Measurements from ENCODE around the gene PCNX2. TPM values are rescaled to one million over a fixed set of nuclear protein-coding genes. Genes with fewer than 3 reads are reported as not detected.

PCNX2 gene
- total RNA-seq, 6 experiments from 2014 or later = 9.9 to 15.6 (median 13.5) TPM

DNA sequence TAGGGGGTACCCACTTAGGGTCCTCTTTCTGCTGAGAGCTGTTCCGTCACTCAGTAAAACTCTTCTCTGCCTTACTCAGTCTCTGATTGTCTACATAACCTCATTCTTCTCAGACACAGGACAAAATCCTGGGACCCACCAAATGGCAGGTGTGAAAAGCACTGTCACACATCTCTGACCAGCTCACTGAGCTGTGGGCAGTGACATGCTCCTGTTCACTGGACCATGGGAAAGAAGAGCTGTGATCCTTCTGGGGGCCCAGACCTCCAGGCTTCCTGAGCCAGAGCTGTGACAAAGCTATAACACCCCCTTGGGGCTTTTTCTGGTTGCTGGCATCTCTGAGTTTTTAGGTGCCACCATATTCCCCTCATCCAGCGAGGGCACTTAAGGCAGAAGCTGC is 229.4 kb downstream of the PCNX2 start:
- H3K9me3 Mint-ChIP-seq = no peaks in the 10 kb centered on the region
- no peak overlapping the region for H3K4me3 Mint-ChIP-seq
- no peak for DNase-seq
- H3K27ac Mint-ChIP-seq = no peak overlapping the region
- no peaks in the 10 kb centered on the region; the same call in 1 of the 2 replicates for H3K27me3 Mint-ChIP-seq (ENCODE audit: insufficient read depth)
- H3K36me3 Mint-ChIP-seq (ENCODE audit: low read depth) = peaks cover 18% of the 10 kb centered on the region; the same call in 1 of the 2 replicates
- TF ChIP-seq, protein P1, sequence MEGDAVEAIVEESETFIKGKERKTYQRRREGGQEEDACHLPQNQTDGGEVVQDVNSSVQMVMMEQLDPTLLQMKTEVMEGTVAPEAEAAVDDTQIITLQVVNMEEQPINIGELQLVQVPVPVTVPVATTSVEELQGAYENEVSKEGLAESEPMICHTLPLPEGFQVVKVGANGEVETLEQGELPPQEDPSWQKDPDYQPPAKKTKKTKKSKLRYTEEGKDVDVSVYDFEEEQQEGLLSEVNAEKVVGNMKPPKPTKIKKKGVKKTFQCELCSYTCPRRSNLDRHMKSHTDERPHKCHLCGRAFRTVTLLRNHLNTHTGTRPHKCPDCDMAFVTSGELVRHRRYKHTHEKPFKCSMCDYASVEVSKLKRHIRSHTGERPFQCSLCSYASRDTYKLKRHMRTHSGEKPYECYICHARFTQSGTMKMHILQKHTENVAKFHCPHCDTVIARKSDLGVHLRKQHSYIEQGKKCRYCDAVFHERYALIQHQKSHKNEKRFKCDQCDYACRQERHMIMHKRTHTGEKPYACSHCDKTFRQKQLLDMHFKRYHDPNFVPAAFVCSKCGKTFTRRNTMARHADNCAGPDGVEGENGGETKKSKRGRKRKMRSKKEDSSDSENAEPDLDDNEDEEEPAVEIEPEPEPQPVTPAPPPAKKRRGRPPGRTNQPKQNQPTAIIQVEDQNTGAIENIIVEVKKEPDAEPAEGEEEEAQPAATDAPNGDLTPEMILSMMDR (IDR thresholded peaks at IDR 0.05) = no peak
- H3K4me1 Mint-ChIP-seq (ENCODE audit: low read depth) = peaks cover 10% of the 10 kb centered on the region

DNA sequence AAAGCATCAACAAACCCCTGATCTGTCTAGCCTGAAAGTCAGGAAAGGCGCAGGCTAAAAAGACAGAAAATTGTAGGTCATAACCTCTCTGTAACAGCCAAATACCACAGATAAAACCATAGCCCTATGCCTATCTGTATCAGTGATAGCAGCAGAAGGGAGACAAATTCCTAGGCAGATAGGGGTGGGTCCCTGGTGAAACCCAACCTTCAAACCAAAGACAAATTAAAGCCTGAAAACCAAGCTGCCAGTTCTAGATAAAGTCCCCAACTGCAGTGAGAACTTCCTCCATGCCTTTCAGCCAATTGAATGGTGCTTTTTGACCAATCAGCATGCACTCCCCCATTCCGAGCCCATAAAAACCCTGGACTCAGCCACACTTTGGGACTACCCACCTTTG is 229.8 kb downstream of the PCNX2 start:
- Mint-ChIP-seq H3K36me3 (ENCODE audit: low read depth) (peaks cover 18% of the 10 kb centered on the region; the same call in 1 of the 2 replicates), H3K9me3 (no peaks in the 10 kb centered on the region), H3K27ac (no peak overlapping the region), H3K27me3 (ENCODE audit: insufficient read depth) (no peaks in the 10 kb centered on the region; the same call in 1 of the 2 replicates), H3K4me3 (no peak overlapping the region), H3K4me1 (ENCODE audit: low read depth) (peaks cover 10% of the 10 kb centered on the region)
- TF ChIP-seq, protein P1 (IDR thresholded peaks at IDR 0.05) = no peak
- DNase-seq = no peak

DNA sequence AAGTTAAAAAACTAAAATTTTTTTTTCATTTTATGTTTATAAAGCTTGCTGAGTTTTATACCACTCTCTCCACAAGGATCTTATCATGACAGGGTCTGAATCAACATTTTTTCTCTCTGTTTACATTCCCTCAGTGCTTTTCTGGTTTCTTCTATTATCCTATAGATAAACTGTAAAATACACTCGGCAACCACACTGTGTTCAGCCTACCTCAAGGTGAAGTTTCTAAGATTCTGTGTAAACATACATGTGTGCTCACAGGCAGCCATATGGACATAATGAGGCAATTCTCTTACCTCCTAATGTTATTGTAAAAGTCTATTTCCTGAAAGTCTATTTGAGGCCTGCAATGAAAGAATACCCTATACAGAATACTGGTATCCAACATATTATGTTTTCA is 230.5 kb downstream of the PCNX2 start:
- Mint-ChIP-seq H3K4me3 (no peak overlapping the region), H3K4me1 (ENCODE audit: low read depth) (peaks cover 10% of the 10 kb centered on the region), H3K27me3 (ENCODE audit: insufficient read depth) (no peaks in the 10 kb centered on the region; the same call in 1 of the 2 replicates), H3K9me3 (no peaks in the 10 kb centered on the region), H3K36me3 (ENCODE audit: low read depth) (peaks cover 18% of the 10 kb centered on the region; the same call in 1 of the 2 replicates), H3K27ac (no peak overlapping the region)
- DNase-seq = no peak
- TF ChIP-seq, protein P1 (IDR thresholded peaks at IDR 0.05) = no peak

DNA sequence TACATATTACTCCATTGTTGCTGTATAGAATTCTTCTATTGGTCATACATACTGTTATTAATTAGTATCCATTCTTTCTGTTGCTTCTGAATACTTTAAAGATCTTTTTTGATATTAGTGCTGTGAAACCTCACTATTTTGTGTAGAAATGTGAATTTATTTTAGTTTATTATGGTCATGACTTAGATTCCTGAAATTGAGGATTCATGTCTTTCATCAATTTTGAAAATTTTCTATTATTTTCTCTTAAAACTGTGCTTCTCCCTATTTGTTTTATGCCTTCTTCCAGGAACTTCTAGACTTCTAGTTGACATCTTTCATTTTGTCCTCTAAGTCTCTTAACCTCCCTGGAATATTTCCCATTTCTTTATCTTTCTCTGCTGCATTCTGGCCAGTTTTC is 232.1 kb downstream of the PCNX2 start:
- peaks cover 10% of the 10 kb centered on the region for H3K4me1 Mint-ChIP-seq (ENCODE audit: low read depth)
- TF ChIP-seq, protein P1 (IDR thresholded peaks at IDR 0.05) = no peak
- no peak overlapping the region for H3K27ac Mint-ChIP-seq
- H3K36me3 Mint-ChIP-seq (ENCODE audit: low read depth) = peaks cover 18% of the 10 kb centered on the region; the same call in 1 of the 2 replicates
- H3K27me3 Mint-ChIP-seq (ENCODE audit: insufficient read depth) = no peaks in the 10 kb centered on the region; the same call in 1 of the 2 replicates
- DNase-seq = no peak
- H3K9me3 Mint-ChIP-seq = no peaks in the 10 kb centered on the region
- H3K4me3 Mint-ChIP-seq = no peak overlapping the region

DNA sequence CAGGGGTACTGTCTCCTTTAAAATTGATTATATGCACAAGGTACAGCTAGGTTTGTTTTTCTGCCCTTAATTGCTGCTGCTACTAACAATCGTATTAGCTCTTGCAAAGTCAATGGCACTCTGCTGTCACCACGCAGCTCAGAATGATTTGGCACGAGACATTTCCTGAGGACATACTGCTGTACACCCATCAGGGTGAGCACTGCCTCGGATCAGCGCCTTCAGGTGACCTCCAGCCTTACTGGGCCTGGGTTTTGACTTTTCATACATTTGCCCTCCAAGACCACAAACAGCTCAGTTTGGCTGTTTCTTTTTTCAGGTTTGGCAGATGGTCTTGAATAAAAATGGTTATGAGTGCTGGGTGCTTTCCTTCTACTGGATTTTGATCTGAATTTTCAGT is 234.3 kb downstream of the PCNX2 start:
- no peaks in the 10 kb centered on the region; the same call in 1 of the 2 replicates for H3K27me3 Mint-ChIP-seq (ENCODE audit: insufficient read depth)
- H3K27ac Mint-ChIP-seq = no peak overlapping the region
- no peaks in the 10 kb centered on the region for H3K9me3 Mint-ChIP-seq
- H3K4me3 Mint-ChIP-seq = no peak overlapping the region
- TF ChIP-seq, protein P1 (IDR thresholded peaks at IDR 0.05) = no peak
- no peak for DNase-seq
- H3K36me3 Mint-ChIP-seq (ENCODE audit: low read depth) = peaks cover 18% of the 10 kb centered on the region; the same call in 1 of the 2 replicates
- no peaks in the 10 kb centered on the region for H3K4me1 Mint-ChIP-seq (ENCODE audit: low read depth)
